Activated CD8-positive, alpha-beta memory T cell treated with anti-CD3 and anti-CD28 coated beads, Interleukin-2, amount 10 ng/mL, durations not matched to agents 7 days and 5 days (primary cell): ENCODE measurements around the gene MADCAM1. TPM values are rescaled to one million over a fixed set of nuclear protein-coding genes. Genes with fewer than 3 reads are reported as not detected.

Source experiments
- ATAC-seq: fragments of 150-1000 bp; cut with Tn5 transposase; one replicate; pipeline ENCODE4 v1.10.0; 2021; ENCODE audit warnings: moderate library complexity
- CTCF ChIA-PET: fragments of 350-600 bp; sonication (Branson Sonifier 250); formaldehyde crosslinking; loops from one replicate; lab custom pipeline; 2021; ENCODE audit warnings: antibody characterized with exemption; lab: Charles Lee
- DNase-seq: peaks from one replicate; pipeline ENCODE4 v3.0.0-alpha.2; 2020
- H3K27ac Mint-ChIP-seq: one replicate; pipeline ENCODE4 v1.8.0; 2021; ENCODE audit warnings: mild to moderate bottlenecking, mixed read lengths
- H3K27me3 Mint-ChIP-seq: one replicate; pipeline ENCODE4 v1.8.0; 2021; ENCODE audit warnings: mixed read lengths
- H3K36me3 Mint-ChIP-seq: one replicate; pipeline ENCODE4 v1.8.0; 2021; ENCODE audit warnings: mild to moderate bottlenecking, mixed read lengths
- H3K4me1 Mint-ChIP-seq: one replicate; pipeline ENCODE4 v1.8.0; 2021; ENCODE audit warnings: mixed read lengths
- H3K4me3 Mint-ChIP-seq: one replicate; pipeline ENCODE4 v1.8.0; 2021; ENCODE audit warnings: mild to moderate bottlenecking, moderate library complexity, mixed read lengths
- H3K9me3 Mint-ChIP-seq: one replicate; pipeline ENCODE4 v1.8.0; 2022; ENCODE audit warnings: low read depth, mixed read lengths
- total RNA-seq, 2 experiments: library from RNA; stranded (reverse); gene quantifications; one replicate each; pipeline ENCODE4 v1.2.3, GENCODE V29; 2021

Gene MADCAM1
- total RNA-seq, 2 experiments from 2014 or later: 0.16 to 0.44 TPM

DNA sequence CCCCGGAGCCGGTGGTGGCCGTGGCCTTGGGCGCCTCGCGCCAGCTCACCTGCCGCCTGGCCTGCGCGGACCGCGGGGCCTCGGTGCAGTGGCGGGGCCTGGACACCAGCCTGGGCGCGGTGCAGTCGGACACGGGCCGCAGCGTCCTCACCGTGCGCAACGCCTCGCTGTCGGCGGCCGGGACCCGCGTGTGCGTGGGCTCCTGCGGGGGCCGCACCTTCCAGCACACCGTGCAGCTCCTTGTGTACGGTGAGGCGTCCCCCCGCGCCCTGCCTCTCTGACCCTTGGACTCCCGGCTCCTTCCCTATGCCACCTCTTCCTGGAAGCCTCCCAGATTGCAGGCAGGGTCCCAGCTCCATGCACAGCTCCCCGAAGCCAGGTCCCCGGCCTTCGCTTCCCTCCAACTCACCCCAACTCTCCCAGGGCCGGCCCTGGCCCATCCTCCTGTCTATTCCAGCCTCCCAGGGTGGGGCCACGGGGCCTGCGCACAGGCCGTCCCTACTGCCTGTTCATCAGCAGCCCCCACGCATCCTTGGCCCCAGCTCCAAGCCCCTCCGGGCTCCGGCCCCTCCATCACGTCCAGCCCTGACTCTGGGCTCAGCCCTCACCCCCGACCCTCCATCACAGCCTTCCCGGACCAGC is 1.7 kb downstream of the MADCAM1 start:
- Mint-ChIP-seq H3K4me1 (peaks cover 7% of the 10 kb centered on the region), H3K27ac (no peak overlapping the region), H3K4me3 (no peak overlapping the region), H3K9me3 (peaks cover 3% of the 10 kb centered on the region), H3K36me3 (peaks cover 3% of the 10 kb centered on the region), H3K27me3 (peaks cover 18% of the 10 kb centered on the region)
- DNase-seq (no peak), ATAC-seq (peak; percentile 46)
- CTCF ChIA-PET: interaction anchor here (1.4 to 1.8 kb wide), 2 partner anchors 9 to 13 kb away, joined by 4 to 9 read pairs; no protein-coding TSS in a partner anchor

DNA sequence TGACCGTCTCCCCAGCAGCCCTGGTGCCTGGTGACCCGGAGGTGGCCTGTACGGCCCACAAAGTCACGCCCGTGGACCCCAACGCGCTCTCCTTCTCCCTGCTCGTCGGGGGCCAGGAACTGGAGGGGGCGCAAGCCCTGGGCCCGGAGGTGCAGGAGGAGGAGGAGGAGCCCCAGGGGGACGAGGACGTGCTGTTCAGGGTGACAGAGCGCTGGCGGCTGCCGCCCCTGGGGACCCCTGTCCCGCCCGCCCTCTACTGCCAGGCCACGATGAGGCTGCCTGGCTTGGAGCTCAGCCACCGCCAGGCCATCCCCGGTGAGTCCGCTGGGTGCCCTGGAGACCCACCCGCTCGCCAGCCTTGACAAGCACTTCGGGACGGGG is 2.2 kb downstream of the MADCAM1 start:
- peaks cover 3% of the 10 kb centered on the region for H3K36me3 Mint-ChIP-seq
- CTCF ChIA-PET: interaction anchor here (1.4 to 1.8 kb wide), 2 partner anchors 8 to 12 kb away, joined by 4 to 9 read pairs; no protein-coding TSS in a partner anchor
- DNase-seq: no peak
- peaks cover 7% of the 10 kb centered on the region for H3K4me1 Mint-ChIP-seq
- peak; percentile 15 for ATAC-seq
- no peak overlapping the region for H3K27ac Mint-ChIP-seq
- peaks cover 3% of the 10 kb centered on the region for H3K9me3 Mint-ChIP-seq
- H3K27me3 Mint-ChIP-seq: peaks cover 18% of the 10 kb centered on the region
- H3K4me3 Mint-ChIP-seq: no peak overlapping the region

DNA sequence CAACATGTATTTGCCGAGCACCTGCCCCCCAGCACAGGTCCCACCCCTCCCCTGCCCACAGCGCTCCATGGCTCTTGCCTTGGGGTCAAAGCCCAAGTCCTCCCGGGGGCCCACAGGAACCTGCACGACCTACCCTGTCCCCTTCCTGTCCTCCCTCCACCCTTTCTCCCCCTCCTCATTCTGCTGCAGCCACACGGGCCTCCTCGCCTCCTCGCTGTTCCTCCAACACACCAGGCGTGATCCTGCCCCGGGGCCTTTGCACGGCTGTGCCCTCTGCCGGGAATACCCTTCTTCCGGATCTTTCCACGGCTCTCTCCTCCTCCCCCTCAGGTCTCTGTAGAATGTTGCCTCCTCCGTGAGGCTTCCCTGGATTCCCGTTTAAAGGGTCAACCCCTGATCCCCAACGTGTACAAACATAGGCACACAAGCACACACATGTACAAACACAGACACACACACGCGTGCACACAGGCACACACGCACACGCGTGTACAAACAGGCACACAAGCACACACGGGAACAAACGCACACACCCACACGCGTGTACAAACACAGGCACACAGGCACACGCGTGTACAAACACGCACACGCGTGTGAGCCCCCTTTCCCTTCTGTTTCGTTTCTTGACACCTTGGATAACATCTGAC is 2.8 kb downstream of the MADCAM1 start:
- Mint-ChIP-seq H3K9me3 (no peaks in the 10 kb centered on the region), H3K27me3 (peaks cover 18% of the 10 kb centered on the region), H3K36me3 (no peaks in the 10 kb centered on the region), H3K27ac (no peak overlapping the region), H3K4me1 (peaks cover 5% of the 10 kb centered on the region), H3K4me3 (no peak overlapping the region)
- ATAC-seq (no peak), DNase-seq (no peak)
- CTCF ChIA-PET: interaction anchor here (1.8 kb wide), 1 partner anchor 12 kb away, joined by 9 read pairs; no protein-coding TSS in a partner anchor

DNA sequence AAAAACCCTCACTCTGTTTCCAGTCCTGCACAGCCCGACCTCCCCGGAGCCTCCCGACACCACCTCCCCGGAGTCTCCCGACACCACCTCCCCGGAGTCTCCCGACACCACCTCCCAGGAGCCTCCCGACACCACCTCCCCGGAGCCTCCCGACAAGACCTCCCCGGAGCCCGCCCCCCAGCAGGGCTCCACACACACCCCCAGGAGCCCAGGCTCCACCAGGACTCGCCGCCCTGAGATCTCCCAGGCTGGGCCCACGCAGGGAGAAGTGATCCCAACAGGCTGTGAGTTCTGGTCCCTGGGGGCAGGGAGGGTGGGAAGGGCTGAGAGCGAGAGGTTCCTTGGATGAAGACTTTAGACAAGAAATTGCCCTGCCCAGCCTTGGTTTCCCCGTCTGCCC is 5.4 kb downstream of the MADCAM1 start:
- DNase-seq (no peak), ATAC-seq (no peak)
- Mint-ChIP-seq H3K9me3 (no peaks in the 10 kb centered on the region), H3K4me1 (peaks cover 13% of the 10 kb centered on the region), H3K27me3 (peaks cover 12% of the 10 kb centered on the region), H3K36me3 (no peaks in the 10 kb centered on the region), H3K4me3 (no peak overlapping the region), H3K27ac (no peak overlapping the region)
- CTCF ChIA-PET: no interaction called here

- H3K36me3 Mint-ChIP-seq: peaks cover 5% of the 10 kb centered on the region
- H3K27ac Mint-ChIP-seq: no peak overlapping the region
- CTCF ChIA-PET: interaction anchor here (2.7 kb wide), 1 partner anchor 10 kb away, joined by 23 read pairs; the partner anchor contains the start of gene MADCAM1
- H3K4me3 Mint-ChIP-seq: no peak overlapping the region
- DNase-seq (no peak), ATAC-seq (no peak)
- H3K9me3 Mint-ChIP-seq: no peaks in the 10 kb centered on the region
- no peaks in the 10 kb centered on the region for H3K27me3 Mint-ChIP-seq
- H3K4me1 Mint-ChIP-seq: peaks cover 31% of the 10 kb centered on the region
Observed at GRCh38 chr19:504616-505015, 8.3 kb downstream of the MADCAM1 start.

- Mint-ChIP-seq H3K36me3 (peaks cover 5% of the 10 kb centered on the region), H3K4me1 (peaks cover 46% of the 10 kb centered on the region), H3K4me3 (peak overlapping the region; percentile 83), H3K9me3 (no peaks in the 10 kb centered on the region), H3K27ac (peak overlapping the region; percentile 99), H3K27me3 (no peaks in the 10 kb centered on the region)
- DNase-seq: peak; percentile 97
- CTCF ChIA-PET: interaction anchor here (0.6 to 2.8 kb wide), 15 partner anchors 9 to 240 kb away, joined by 3 to 24 read pairs (median 4); partner anchors contain the start of genes CDC34, GZMM and MADCAM1
- peak; percentile 68 for ATAC-seq
Observed at GRCh38 chr19:506404-507285, 10.4 kb downstream of the MADCAM1 start.

GRCh38 chr19:507286-508203 is 11.3 kb downstream of the MADCAM1 start, which contains the start of gene TPGS1:
TSS of gene TPGS1 (plus strand) at chr19:507497. CDS start at chr19:507507, 10 bp downstream.
- peaks cover 5% of the 10 kb centered on the region for H3K36me3 Mint-ChIP-seq
- H3K4me3 Mint-ChIP-seq: peak within 1 kb of the TSS; percentile 83
- CTCF ChIA-PET: interaction anchor here (0.6 to 2.8 kb wide), 14 partner anchors 10 to 241 kb away, joined by 3 to 24 read pairs (median 4); partner anchors contain the start of genes CDC34, GZMM and MADCAM1
- peaks cover 49% of the 10 kb centered on the region for H3K4me1 Mint-ChIP-seq
- H3K9me3 Mint-ChIP-seq: no peaks in the 10 kb centered on the region
- no peaks in the 10 kb centered on the region for H3K27me3 Mint-ChIP-seq
- ATAC-seq (peak; percentile 61), DNase-seq (peak; percentile 91)
- H3K27ac Mint-ChIP-seq: peak within 1 kb of the TSS; percentile 99

DNA sequence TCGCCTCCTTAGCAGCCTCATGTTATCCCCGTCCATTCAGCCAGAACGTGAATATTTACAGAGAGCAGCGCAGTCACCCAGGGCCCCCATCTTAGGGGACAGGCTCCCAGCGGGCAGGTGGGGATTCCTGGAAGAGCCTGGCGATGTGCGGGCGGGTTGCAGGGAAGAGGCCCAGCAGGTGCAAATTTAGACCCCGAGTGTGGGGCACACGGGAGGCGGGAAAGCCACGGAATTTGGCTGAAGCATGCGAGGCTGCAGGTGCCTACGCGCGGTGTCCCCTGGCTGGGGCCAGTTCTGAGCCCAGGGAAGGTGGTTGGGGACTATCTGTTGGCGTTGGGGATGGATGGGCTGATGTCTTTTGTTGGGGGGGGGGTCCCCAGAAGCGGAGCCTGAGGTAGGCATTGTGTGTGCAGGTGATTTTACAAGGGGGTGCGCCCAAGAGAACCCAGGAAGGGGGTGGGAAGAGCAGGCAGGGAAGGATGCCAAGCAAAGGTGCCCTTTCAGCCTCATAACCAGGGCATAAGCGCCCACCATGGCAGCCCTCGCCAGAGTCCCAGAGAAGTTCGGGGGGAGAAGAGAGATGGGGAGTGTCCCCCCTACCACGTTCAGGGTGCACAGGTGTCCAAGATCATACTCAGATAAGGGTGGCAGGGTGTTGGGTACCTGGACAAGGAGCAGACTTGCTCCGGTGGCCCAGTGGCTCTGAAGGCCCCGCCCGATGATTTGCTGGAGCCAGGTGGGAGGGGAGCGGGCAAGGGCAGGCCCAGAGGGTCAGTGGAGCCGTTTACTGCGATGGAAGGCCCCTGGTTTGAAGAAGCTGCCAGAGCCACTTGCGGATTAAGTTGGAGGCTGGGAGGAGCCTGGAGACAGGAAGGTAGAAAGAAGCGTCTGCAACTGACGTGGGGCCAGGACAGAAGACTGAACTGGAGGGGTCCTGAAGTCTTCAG is 12.2 kb downstream of the MADCAM1 start:
- Mint-ChIP-seq H3K9me3 (no peaks in the 10 kb centered on the region), H3K27me3 (no peaks in the 10 kb centered on the region), H3K4me1 (peaks cover 46% of the 10 kb centered on the region), H3K27ac (peak overlapping the region; percentile 99), H3K36me3 (peaks cover 5% of the 10 kb centered on the region), H3K4me3 (peak overlapping the region; percentile 83)
- no peak for ATAC-seq
- CTCF ChIA-PET: interaction anchor here (1.0 to 2.8 kb wide), 2 partner anchors 13 to 24 kb away, joined by 3 to 24 read pairs; partner anchors contain the start of gene CDC34
- no peak for DNase-seq

- Mint-ChIP-seq H3K4me1 (peaks cover 44% of the 10 kb centered on the region), H3K9me3 (no peaks in the 10 kb centered on the region), H3K27ac (peak overlapping the region; percentile 94), H3K4me3 (peak overlapping the region; percentile 73), H3K27me3 (no peaks in the 10 kb centered on the region), H3K36me3 (peaks cover 10% of the 10 kb centered on the region)
- CTCF ChIA-PET: interaction anchor here (0.7 to 4.3 kb wide), 39 partner anchors 8 to 1095 kb away, joined by 3 to 94 read pairs (median 4); partner anchors contain the start of genes CDC34, GZMM, POLRMT and RNF126
- ATAC-seq (peak; percentile 60), DNase-seq (peak; percentile 97)
Observed at GRCh38 chr19:510606-511100, 14.4 kb downstream of the MADCAM1 start.

- peak; percentile 52 for ATAC-seq
- peak; percentile 89 for DNase-seq
- Mint-ChIP-seq H3K4me3 (peak overlapping the region; percentile 73), H3K4me1 (peaks cover 41% of the 10 kb centered on the region), H3K9me3 (no peaks in the 10 kb centered on the region), H3K27me3 (no peaks in the 10 kb centered on the region), H3K27ac (peak overlapping the region; percentile 94), H3K36me3 (peaks cover 10% of the 10 kb centered on the region)
- CTCF ChIA-PET: interaction anchor here (0.6 to 4.3 kb wide), 36 partner anchors 8 to 1094 kb away, joined by 3 to 94 read pairs (median 5); partner anchors contain the start of genes CDC34, GZMM, POLRMT and RNF126
Observed at GRCh38 chr19:511101-511851, 15.0 kb downstream of the MADCAM1 start.
